Mononuclear cell (primary cell): ENCODE data around the gene TAS1R3. TPM values are rescaled to one million over a fixed set of nuclear protein-coding genes. Genes with fewer than 3 reads are reported as not detected.

Experiments used
- H3K27me3 ChIP-seq: 2 replicates; pipeline ENCODE4 v1.6.0; 2011; ENCODE audit warnings: low read length, control low read depth; ENCODE audit not compliant: insufficient read depth
- H3K4me1 ChIP-seq: 2 replicates; pipeline ENCODE4 v1.5.1; 2011; ENCODE audit warnings: mild to moderate bottlenecking, low read length, control low read depth; ENCODE audit not compliant: insufficient read depth
- H3K4me3 ChIP-seq: 2 replicates; pipeline ENCODE4 v1.5.1; 2011; ENCODE audit warnings: mild to moderate bottlenecking, low read length, moderate library complexity
- H3K9me3 ChIP-seq: 2 replicates; pipeline ENCODE4 v1.5.1; 2011; ENCODE audit warnings: low read depth, mild to moderate bottlenecking, control low read depth, low read length
- total RNA-seq: library from RNA; depleted of rRNA; stranded (reverse); fragments of >200 nt; gene quantifications from one replicate; pipeline ENCODE4 v1.2.3, GENCODE V29; 2012

The TAS1R3 gene
- total RNA-seq, 1 donor: 0.94 TPM

DNA sequence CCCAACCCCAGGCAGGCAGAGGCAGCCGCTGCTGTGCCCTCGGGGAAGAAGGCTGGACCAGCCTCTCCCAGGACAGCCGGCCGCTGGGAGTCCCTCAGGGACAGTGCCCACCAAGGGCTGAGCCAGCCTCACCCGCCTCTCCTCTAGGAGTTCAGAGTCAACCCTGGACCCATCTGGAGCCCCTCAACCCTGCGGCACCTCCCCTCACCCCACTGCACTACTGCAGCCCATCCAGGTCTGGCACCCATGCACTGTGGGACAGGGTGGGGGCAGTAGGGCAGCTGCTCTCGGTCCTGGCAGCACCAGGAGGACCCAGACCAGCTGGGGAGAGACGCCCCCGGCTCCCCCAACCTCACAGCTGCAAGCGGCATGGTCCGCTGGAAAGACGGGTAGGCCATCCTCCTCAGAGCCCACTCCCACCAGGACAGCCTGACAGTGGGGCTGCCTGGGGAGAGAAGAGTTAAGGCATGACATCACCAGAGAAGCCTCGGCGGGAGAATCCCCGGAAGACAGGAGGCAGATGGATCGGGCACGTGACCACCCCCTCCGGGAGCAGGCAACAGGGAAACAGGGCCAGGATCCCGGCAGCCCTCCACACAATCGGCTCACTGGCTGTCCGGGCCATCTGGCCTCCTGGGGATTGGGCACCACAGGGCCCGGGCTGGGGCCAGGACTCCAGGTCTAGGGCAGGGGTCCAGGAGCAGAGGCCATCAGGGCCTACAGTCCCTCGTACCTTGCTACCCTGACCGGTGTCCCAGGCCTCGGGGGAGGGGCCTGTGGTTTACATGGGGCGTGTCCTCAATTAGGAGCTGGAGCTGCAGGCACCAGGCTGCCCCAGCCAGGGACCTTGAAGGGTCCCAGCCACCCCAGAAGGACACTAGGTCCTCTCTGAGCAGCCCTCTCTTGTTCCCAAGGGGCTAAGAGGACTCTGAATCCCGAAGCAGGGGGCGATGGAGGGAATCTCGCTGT is 26.5 kb upstream of the TAS1R3 start:
- H3K9me3 ChIP-seq: no peaks in the 10 kb centered on the region
- H3K4me3 ChIP-seq: no peak overlapping the region
- peaks cover 42% of the 10 kb centered on the region for H3K4me1 ChIP-seq
- no peaks in the 10 kb centered on the region for H3K27me3 ChIP-seq

DNA sequence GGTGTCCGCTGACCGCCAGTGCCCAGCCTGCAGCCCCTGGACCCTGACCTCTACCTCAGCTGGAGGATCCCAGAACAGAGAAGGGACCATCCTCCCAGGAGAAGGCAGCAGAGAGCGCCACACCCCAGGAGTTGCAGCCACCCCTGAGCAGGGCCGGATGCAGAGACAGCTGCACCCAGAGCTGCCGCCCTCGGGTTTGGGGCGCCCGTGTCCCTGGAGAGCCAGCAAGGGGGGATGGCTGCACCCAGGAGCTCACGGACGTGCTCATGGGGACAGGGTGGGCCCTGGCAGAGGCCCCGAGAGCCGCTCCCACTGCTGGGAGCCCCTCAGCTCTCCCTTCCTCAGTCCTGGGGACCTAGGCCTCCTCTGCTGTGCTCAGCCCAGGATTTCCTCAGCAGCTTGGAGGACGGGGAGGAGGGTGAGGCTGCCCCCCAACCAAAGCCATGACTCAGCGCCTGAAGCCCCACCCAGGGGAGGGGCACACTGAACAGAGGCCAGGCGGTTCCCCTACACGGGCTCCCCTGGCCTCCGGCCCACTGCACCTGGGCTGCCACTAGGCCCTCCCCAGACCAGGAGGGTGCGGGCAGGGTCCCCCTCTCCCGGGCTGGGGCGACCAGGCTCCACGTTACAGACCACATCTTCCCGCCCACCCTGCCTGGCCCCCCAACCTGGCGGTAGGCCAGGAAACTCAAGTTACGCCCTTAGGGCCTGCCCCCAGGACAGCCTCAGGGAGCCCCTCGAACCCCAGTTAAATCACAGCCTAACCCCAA is 25.6 kb upstream of the TAS1R3 start:
- peak overlapping the region; percentile 10 for H3K4me3 ChIP-seq
- peaks cover 47% of the 10 kb centered on the region for H3K4me1 ChIP-seq
- H3K9me3 ChIP-seq: no peaks in the 10 kb centered on the region

GRCh38 chr1:1306070-1306660 is 24.9 kb upstream of the TAS1R3 start:
- Histone ChIP-seq H3K9me3 (no peaks in the 10 kb centered on the region), H3K4me1 (peaks cover 47% of the 10 kb centered on the region), H3K4me3 (no peak overlapping the region), H3K27me3 (no peaks in the 10 kb centered on the region)

More for the DNA sequence above, 25.6 kb upstream of the TAS1R3 start:
- H3K27me3 ChIP-seq: no peaks in the 10 kb centered on the region

DNA sequence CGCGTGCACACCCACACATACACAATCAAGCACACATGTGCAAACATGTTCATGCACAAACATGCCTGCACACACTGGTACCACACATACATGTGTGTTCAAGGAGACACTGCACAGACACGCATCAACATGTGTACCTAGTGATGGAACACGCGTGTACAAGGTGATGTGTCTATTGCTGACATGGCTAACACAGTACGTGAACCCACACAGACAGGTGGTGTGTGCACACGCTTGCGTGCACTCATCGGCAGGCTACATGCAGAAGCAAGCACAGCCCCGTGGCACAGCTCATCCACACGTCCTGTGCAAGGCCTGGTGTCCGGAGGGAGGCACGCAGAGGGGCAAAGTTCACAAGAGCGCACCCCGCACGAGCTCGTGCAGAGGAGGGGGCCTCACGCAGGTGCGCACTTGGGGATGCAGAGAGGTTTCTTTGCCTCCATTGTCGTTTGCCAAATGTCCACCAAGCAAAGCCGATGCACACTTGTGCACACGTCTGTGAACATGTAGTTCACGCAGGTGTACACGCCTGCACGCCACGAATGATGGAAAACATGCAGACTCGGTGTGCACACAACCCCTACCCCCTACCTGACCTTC is 24.3 kb upstream of the TAS1R3 start:
- Histone ChIP-seq H3K4me3 (peak overlapping the region; percentile 51), H3K9me3 (no peaks in the 10 kb centered on the region), H3K4me1 (peaks cover 47% of the 10 kb centered on the region), H3K27me3 (no peaks in the 10 kb centered on the region)

DNA sequence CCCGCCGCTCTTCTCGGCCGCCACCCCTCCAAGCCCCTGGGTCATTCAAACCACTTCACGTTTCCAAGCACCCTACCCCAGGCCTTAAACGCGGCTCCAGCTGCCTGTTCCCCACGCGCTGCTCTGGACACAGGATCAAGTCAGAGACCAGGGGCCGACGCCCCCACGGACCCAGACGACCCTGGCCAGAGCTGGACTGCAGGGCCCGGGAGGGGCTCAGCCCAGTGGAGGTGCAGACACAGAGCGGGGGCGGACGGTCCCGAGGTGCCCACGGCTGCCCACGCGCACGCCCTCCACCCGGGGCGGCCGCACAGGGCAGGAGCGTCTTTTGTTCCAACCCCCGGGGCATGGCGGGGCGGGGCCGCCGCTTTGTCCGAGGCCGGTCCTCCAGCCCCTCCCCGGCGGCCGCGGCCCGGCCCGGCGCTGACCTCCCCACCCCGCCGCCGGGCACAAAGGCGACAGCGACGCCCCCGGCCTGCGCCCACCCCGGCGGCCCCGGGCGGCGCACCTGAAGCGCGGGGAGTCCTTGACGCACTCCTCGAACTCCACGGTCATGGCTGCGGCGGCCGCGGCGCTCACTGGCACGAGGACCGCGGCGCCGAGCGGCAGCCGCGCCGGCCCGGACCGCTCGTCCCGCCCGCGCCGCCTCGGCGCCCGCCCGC is 23.7 kb upstream of the TAS1R3 start:
- Histone ChIP-seq H3K4me1 (peaks cover 47% of the 10 kb centered on the region), H3K4me3 (peak overlapping the region; percentile 51), H3K9me3 (no peaks in the 10 kb centered on the region), H3K27me3 (no peaks in the 10 kb centered on the region)

- Histone ChIP-seq H3K27me3 (no peaks in the 10 kb centered on the region), H3K9me3 (no peaks in the 10 kb centered on the region), H3K4me1 (peaks cover 47% of the 10 kb centered on the region), H3K4me3 (peak within 1 kb of the TSS; percentile 62)
Observed at GRCh38 chr1:1307923-1308755, 22.9 kb upstream of the TAS1R3 start, which contains the start of the genes ACAP3 and PUSL1. ACAP3 (minus strand) TSS chr1:1307930; CDS start chr1:1307815, 115 bp downstream. PUSL1 (plus strand) TSS chr1:1308597; CDS start chr1:1308644, 47 bp downstream.

- peak overlapping the region; percentile 62 for H3K4me3 ChIP-seq
- H3K27me3 ChIP-seq: no peaks in the 10 kb centered on the region
- peaks cover 47% of the 10 kb centered on the region for H3K4me1 ChIP-seq
- no peaks in the 10 kb centered on the region for H3K9me3 ChIP-seq
Observed at GRCh38 chr1:1308756-1309250, 22.3 kb upstream of the TAS1R3 start.

DNA sequence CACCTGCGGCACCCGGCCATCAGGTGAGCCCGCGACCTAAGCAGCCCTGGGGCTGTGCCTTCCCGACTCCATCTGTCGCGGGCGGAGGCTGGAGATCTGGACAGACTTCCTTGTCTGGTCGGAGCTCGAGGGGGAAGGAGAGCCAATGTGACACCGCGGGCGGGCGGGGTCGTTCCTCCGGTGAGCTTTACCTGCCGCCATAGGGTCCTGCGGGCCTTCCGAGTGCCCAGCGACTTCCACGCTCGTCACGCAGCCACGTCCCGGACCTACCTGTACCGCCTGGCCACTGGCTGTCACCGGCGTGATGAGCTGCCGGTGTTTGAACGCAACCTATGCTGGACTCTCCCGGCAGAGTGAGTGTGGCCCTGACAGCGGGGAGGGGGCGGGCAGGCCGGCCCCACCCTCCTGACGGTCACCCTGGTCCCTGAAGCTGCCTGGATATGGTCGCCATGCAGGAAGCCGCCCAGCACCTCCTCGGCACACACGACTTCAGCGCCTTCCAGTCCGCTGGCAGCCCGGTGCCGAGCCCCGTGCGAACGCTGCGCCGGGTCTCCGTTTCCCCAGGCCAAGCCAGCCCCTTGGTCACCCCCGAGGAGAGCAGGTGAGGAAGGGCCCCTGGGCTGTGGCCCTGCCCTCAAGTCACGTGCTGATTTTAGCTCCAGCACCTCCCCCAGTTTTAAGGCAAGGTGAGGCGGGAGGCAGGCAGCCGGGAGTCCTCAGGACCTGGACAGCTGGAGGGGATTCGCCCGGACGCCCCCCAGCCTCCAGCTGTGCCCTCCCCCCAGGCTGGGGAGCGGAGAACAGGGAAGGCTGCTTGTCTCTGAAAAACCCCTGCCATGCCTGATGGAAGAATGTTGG is 21.6 kb upstream of the TAS1R3 start:
- no peaks in the 10 kb centered on the region for H3K27me3 ChIP-seq

DNA sequence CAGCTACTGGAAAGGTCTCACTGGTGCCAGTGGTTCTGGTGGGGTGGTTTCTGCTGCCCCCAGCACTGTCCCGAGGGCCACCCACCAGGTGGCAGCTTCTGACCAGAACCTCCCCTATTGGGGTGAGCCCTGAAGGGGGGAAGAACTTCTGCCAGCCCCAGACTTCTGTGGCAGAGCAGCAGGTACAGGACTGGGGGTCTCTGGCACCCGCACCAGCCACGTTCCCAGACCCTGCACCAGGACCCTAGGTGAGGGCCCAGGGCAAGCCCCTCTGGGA is 21.0 kb upstream of the TAS1R3 start:
- Histone ChIP-seq H3K4me1 (peaks cover 37% of the 10 kb centered on the region), H3K27me3 (no peaks in the 10 kb centered on the region), H3K9me3 (no peaks in the 10 kb centered on the region), H3K4me3 (no peak overlapping the region)

More for the DNA sequence above, 21.6 kb upstream of the TAS1R3 start:
- Histone ChIP-seq H3K9me3 (no peaks in the 10 kb centered on the region), H3K4me3 (peak overlapping the region; percentile 62), H3K4me1 (peaks cover 43% of the 10 kb centered on the region)

- no peaks in the 10 kb centered on the region for H3K27me3 ChIP-seq
- no peaks in the 10 kb centered on the region for H3K9me3 ChIP-seq
- peaks cover 32% of the 10 kb centered on the region for H3K4me1 ChIP-seq
Observed at GRCh38 chr1:1310476-1311053, 20.5 kb upstream of the TAS1R3 start.

GRCh38 chr1:1311107-1312104 is 19.7 kb upstream of the TAS1R3 start:
- H3K9me3 ChIP-seq: no peaks in the 10 kb centered on the region
- no peak overlapping the region for H3K4me3 ChIP-seq
- H3K4me1 ChIP-seq: peaks cover 24% of the 10 kb centered on the region
- no peaks in the 10 kb centered on the region for H3K27me3 ChIP-seq

More at GRCh38 chr1:1310476-1311053, 20.5 kb upstream of the TAS1R3 start:
- H3K4me3 ChIP-seq: no peak overlapping the region
